ENCODE data around the gene VIM. TPM values are rescaled to one million over a fixed set of nuclear protein-coding genes. Genes with fewer than 3 reads are reported as not detected.

VIM gene
- total and polyA plus RNA-seq, 2 experiments from 2014 or later, result 131 to 228 TPM

DNA sequence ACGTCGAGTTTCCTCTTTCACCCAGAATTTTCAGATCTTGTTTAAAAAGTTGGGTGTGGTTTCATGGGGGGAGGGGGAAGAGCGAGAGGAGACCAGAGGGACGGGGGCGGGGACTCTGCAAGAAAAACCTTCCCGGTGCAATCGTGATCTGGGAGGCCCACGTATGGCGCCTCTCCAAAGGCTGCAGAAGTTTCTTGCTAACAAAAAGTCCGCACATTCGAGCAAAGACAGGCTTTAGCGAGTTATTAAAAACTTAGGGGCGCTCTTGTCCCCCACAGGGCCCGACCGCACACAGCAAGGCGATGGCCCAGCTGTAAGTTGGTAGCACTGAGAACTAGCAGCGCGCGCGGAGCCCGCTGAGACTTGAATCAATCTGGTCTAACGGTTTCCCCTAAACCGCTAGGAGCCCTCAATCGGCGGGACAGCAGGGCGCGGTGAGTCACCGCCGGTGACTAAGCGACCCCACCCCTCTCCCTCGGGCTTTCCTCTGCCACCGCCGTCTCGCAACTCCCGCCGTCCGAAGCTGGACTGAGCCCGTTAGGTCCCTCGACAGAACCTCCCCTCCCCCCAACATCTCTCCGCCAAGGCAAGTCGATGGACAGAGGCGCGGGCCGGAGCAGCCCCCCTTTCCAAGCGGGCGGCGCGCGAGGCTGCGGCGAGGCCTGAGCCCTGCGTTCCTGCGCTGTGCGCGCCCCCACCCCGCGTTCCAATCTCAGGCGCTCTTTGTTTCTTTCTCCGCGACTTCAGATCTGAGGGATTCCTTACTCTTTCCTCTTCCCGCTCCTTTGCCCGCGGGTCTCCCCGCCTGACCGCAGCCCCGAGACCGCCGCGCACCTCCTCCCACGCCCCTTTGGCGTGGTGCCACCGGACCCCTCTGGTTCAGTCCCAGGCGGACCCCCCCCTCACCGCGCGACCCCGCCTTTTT lies at the start of gene VIM (continued):
- TF ChIP-seq CREB1 (CRISPR knock-in tag; IDR thresholded peaks at IDR 0.05; ENCODE audit: low read depth), result no peak

GRCh38 chr10:17179002-17179401 lies 49.0 kb upstream of the VIM start:
- Mint-ChIP-seq H3K36me3 (ENCODE audit: low read depth) (no peaks in the 10 kb centered on the region), H3K27me3 (ENCODE audit: insufficient read depth, low read depth, poor library complexity) (no peaks in the 10 kb centered on the region), H3K4me1 (peaks cover 28% of the 10 kb centered on the region), H3K9me3 (no peaks in the 10 kb centered on the region), H3K4me3 (no peak overlapping the region), H3K27ac (no peak overlapping the region; the same call in 1 of the 2 replicates)
- DNase-seq (ENCODE audit: low spot score) (no peak), ATAC-seq (no peak)
- Histone ChIP-seq H4K20me1 (replicated peaks; ENCODE audit: insufficient read depth) (no peaks in the 10 kb centered on the region; the same call in 1 of the 2 replicates), H3K4me1 (ENCODE audit: insufficient read depth) (peaks cover 18% of the 10 kb centered on the region), H3F3A (replicated peaks; ENCODE audit: low read depth) (no peaks in the 10 kb centered on the region), H3K79me2 (replicated peaks; ENCODE audit: insufficient read depth) (no peaks in the 10 kb centered on the region), H3K36me3 (ENCODE audit: insufficient read depth) (no peaks in the 10 kb centered on the region), H2AFZ (no peak overlapping the region), H3K4me3 (no peak overlapping the region), H3K4me2 (no peak overlapping the region), H3K27ac (ENCODE audit: low read depth) (no peak overlapping the region), H3K27me3 (ENCODE audit: insufficient read depth) (no peaks in the 10 kb centered on the region), H3K9me2 (ENCODE audit: insufficient read depth) (no peaks in the 10 kb centered on the region)
- TF ChIP-seq, protein P1, sequence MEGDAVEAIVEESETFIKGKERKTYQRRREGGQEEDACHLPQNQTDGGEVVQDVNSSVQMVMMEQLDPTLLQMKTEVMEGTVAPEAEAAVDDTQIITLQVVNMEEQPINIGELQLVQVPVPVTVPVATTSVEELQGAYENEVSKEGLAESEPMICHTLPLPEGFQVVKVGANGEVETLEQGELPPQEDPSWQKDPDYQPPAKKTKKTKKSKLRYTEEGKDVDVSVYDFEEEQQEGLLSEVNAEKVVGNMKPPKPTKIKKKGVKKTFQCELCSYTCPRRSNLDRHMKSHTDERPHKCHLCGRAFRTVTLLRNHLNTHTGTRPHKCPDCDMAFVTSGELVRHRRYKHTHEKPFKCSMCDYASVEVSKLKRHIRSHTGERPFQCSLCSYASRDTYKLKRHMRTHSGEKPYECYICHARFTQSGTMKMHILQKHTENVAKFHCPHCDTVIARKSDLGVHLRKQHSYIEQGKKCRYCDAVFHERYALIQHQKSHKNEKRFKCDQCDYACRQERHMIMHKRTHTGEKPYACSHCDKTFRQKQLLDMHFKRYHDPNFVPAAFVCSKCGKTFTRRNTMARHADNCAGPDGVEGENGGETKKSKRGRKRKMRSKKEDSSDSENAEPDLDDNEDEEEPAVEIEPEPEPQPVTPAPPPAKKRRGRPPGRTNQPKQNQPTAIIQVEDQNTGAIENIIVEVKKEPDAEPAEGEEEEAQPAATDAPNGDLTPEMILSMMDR (conservative IDR thresholded peaks at IDR 0.05; ENCODE audit: low read depth in 2 of 2), result no peak
- TF ChIP-seq CREB1 (CRISPR knock-in tag; IDR thresholded peaks at IDR 0.05; ENCODE audit: low read depth), result no peak
- TF ChIP-seq STAT1 (IDR thresholded peaks at IDR 0.05; ENCODE audit: unreplicated experiment), result no peak
- no peak for TF ChIP-seq JUNB (IDR thresholded peaks at IDR 0.05; ENCODE audit: unreplicated experiment)
- TF ChIP-seq NANOG (IDR thresholded peaks at IDR 0.05; ENCODE audit: borderline replicate concordance), result no peak
- TF ChIP-seq POLR2AphosphoS5 (IDR thresholded peaks at IDR 0.05; ENCODE audit: low read depth), result no peak
- no peak for TF ChIP-seq REST (IDR thresholded peaks at IDR 0.05; ENCODE audit: unreplicated experiment)
- no peak for TF ChIP-seq EZH2 (IDR thresholded peaks at IDR 0.05; ENCODE audit: low read depth, unreplicated experiment)
- no peak for TF ChIP-seq ZNF331 (CRISPR knock-in tag; IDR thresholded peaks at IDR 0.05; ENCODE audit: low read depth)
